CD14-positive monocyte (primary cell): ENCODE data around the gene GLA. TPM values are rescaled to one million over a fixed set of nuclear protein-coding genes. Genes with fewer than 3 reads are reported as not detected.

Experiments used
- DNase-seq, 3 donors: peaks; one replicate each; pipeline ENCODE4 v3.0.0-alpha.2; 2011 to 2022
- H2AFZ ChIP-seq: 2 replicates; pipeline ENCODE4 v1.6.0; 2012; ENCODE audit warnings: mild to moderate bottlenecking, low read depth, low read length, inconsistent platforms; ENCODE audit not compliant: insufficient read depth, poor library complexity, severe bottlenecking
- H3K27ac ChIP-seq, 2 donors: 1 replicate in 1 of 2; 2 replicates in 1 of 2; pipeline ENCODE4 v1.5.1; 2012 to 2013; ENCODE audit warnings: low read length in 2 of 2, control low read depth in 1 of 2, inconsistent platforms in 1 of 2, low read depth in 1 of 2, mild to moderate bottlenecking in 1 of 2
- H3K27me3 ChIP-seq, 2 donors: one replicate each; pipeline versions ENCODE4 v1.6.0 to v1.6.1; 2011 to 2013; ENCODE audit warnings: low read length in 2 of 2; ENCODE audit not compliant: control insufficient read depth in 2 of 2, insufficient read depth in 2 of 2
- H3K36me3 ChIP-seq, 2 donors: replicated peaks in 1 of 2; 1 replicate in 1 of 2; 2 replicates in 1 of 2; pipeline versions ENCODE4 v1.5.1 to v1.6.1; 2012 to 2013; ENCODE audit warnings: low read length in 2 of 2, control low read depth in 1 of 2, inconsistent platforms in 1 of 2, mild to moderate bottlenecking in 1 of 2; ENCODE audit not compliant: insufficient read depth in 2 of 2, control insufficient read depth in 1 of 2
- H3K4me1 ChIP-seq, 2 donors: 1 replicate in 1 of 2; 2 replicates in 1 of 2; pipeline versions ENCODE4 v1.5.1 to v1.6.1; 2012 to 2013; ENCODE audit warnings: low read length in 2 of 2, control low read depth in 1 of 2, inconsistent platforms in 1 of 2, mild to moderate bottlenecking in 1 of 2, moderate library complexity in 1 of 2; ENCODE audit not compliant: insufficient read depth in 2 of 2, control insufficient read depth in 1 of 2
- H3K4me2 ChIP-seq: replicated peaks from 2 replicates; pipeline ENCODE3; 2012; ENCODE audit warnings: low read length, moderate library complexity, mild to moderate bottlenecking; ENCODE audit not compliant: poor library complexity, severe bottlenecking; ENCODE audit errors: extremely low read depth
- H3K4me3 ChIP-seq, 3 experiments: fragments of 200-600 bp in 1 of 3; sonication (generic) in 1 of 3; replicated peaks in 1 of 3; 1 replicate in 2 of 3; 2 replicates in 1 of 3; pipeline ENCODE4 v1.5.1; 2011 to 2013; ENCODE audit warnings: low read length in 3 of 3, mild to moderate bottlenecking in 3 of 3, control low read depth in 2 of 3, low read depth in 2 of 3, inconsistent platforms in 1 of 3, moderate library complexity in 1 of 3
- H3K79me2 ChIP-seq: 2 replicates; pipeline ENCODE4 v1.6.0; 2012; ENCODE audit warnings: mild to moderate bottlenecking, control low read depth, inconsistent platforms, low read length, moderate library complexity; ENCODE audit not compliant: insufficient read depth
- H3K9ac ChIP-seq: 2 replicates; pipeline ENCODE4 v1.6.0; 2017; ENCODE audit warnings: low read length, mild to moderate bottlenecking; ENCODE audit not compliant: insufficient read depth, poor library complexity, severe bottlenecking
- H3K9me3 ChIP-seq, 2 donors: replicated peaks in 1 of 2; 1 replicate in 1 of 2; 2 replicates in 1 of 2; pipeline versions ENCODE4 v1.5.1 to v1.6.1; 2012 to 2013; ENCODE audit warnings: low read length in 2 of 2, control low read depth in 1 of 2; ENCODE audit not compliant: control insufficient read depth in 1 of 2, insufficient read depth in 1 of 2
- H4K20me1 ChIP-seq: 2 replicates; pipeline ENCODE4 v1.6.0; 2012; ENCODE audit warnings: mild to moderate bottlenecking, low read length, control low read depth, moderate library complexity; ENCODE audit not compliant: insufficient read depth
- H3K27ac Mint-ChIP-seq, 7 donors: one replicate each; pipeline ENCODE4 v1.8.0; 2020; ENCODE audit warnings: mild to moderate bottlenecking in 7 of 7, mixed read lengths in 7 of 7, moderate library complexity in 6 of 7, inconsistent platforms in 2 of 7
- H3K27me3 Mint-ChIP-seq, 3 donors: one replicate each; pipeline ENCODE4 v1.8.0; 2021 to 2022; ENCODE audit warnings: low read depth in 3 of 3, mild to moderate bottlenecking in 3 of 3, mixed read lengths in 3 of 3, moderate library complexity in 3 of 3, inconsistent platforms in 1 of 3
- H3K36me3 Mint-ChIP-seq, 2 donors: one replicate each; pipeline ENCODE4 v1.8.0; 2020; ENCODE audit warnings: mixed read lengths in 2 of 2, inconsistent platforms in 1 of 2, mild to moderate bottlenecking in 1 of 2
- H3K4me1 Mint-ChIP-seq: one replicate; pipeline ENCODE4 v1.8.0; 2020; ENCODE audit warnings: mild to moderate bottlenecking, mixed read lengths
- H3K4me3 Mint-ChIP-seq, 2 donors: one replicate each; pipeline ENCODE4 v1.8.0; 2020; ENCODE audit warnings: mild to moderate bottlenecking in 2 of 2, mixed read lengths in 2 of 2, moderate library complexity in 1 of 2
- H3K9me3 Mint-ChIP-seq, 7 donors: one replicate each; pipeline ENCODE4 v1.8.0; 2020 to 2022; ENCODE audit warnings: mixed read lengths in 7 of 7, mild to moderate bottlenecking in 6 of 7, moderate library complexity in 6 of 7, inconsistent platforms in 2 of 7
- WGBS: methylation state at CpG from one replicate; pipeline ENCODE4 v1.1.5; 2013; ENCODE audit warnings: missing lambda C conversion rate; ENCODE audit not compliant: insufficient coverage; 5-methylcytosine and 5-hydroxymethylcytosine counted together
- intact Hi-C, 2 donors: fragments of 100-400 bp; cut with micrococcal nuclease; formaldehyde crosslinking; loops; one replicate each; pipeline versions ENCODE4 v1.15.0 to v1.15.1; 2023
- polyA plus RNA-seq, 3 donors: library from polyadenylated mRNA; depleted of rRNA in 1 of 3; unstranded in 2 of 3; stranded (reverse) in 1 of 3; fragments of 300-500 nt in 2 of 3; fragments of >200 nt in 1 of 3; fragmentation: Illumina TruSeq in 2 of 3; gene quantifications; 1 replicate in 2 of 3; 2 replicates in 1 of 3; pipeline ENCODE4 v1.2.3, GENCODE V29; 2012 to 2021
- TF ChIP-seq, protein P1 (sequence below): fragments of 200-600 bp; IDR thresholded peaks from one replicate; pipeline ENCODE4 v1.8.0; 2022; ENCODE audit warnings: antibody characterized with exemption, mild to moderate bottlenecking

The GLA gene
- polyA plus RNA-seq, 3 donors = 64.0 to 101 (median 80.0) TPM

- H3K79me2 ChIP-seq = peaks cover 20% of the 10 kb centered on the region
- Mint-ChIP-seq H3K27ac (no peak overlapping the region), H3K27me3 (peaks cover 0 to 4% (median 0%) of the 10 kb centered on the region in 3 donors), H3K9me3 (peaks cover 0 to 3% (median 0%) of the 10 kb centered on the region in 7 donors), H3K4me1 (peaks cover 18% of the 10 kb centered on the region), H3K4me3 (no peak overlapping the region), H3K36me3 (peaks cover 23 to 51% of the 10 kb centered on the region in 2 donors)
- H3K4me2 ChIP-seq = no peak overlapping the region
- intact Hi-C loops = no loop called here
- H3K27ac ChIP-seq = no peak overlapping the region
- peaks cover 23 to 34% of the 10 kb centered on the region in 2 donors for H3K4me1 ChIP-seq
- TF ChIP-seq, protein P1, sequence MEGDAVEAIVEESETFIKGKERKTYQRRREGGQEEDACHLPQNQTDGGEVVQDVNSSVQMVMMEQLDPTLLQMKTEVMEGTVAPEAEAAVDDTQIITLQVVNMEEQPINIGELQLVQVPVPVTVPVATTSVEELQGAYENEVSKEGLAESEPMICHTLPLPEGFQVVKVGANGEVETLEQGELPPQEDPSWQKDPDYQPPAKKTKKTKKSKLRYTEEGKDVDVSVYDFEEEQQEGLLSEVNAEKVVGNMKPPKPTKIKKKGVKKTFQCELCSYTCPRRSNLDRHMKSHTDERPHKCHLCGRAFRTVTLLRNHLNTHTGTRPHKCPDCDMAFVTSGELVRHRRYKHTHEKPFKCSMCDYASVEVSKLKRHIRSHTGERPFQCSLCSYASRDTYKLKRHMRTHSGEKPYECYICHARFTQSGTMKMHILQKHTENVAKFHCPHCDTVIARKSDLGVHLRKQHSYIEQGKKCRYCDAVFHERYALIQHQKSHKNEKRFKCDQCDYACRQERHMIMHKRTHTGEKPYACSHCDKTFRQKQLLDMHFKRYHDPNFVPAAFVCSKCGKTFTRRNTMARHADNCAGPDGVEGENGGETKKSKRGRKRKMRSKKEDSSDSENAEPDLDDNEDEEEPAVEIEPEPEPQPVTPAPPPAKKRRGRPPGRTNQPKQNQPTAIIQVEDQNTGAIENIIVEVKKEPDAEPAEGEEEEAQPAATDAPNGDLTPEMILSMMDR = no peak
- H3K9me3 ChIP-seq = no peaks in the 10 kb centered on the region
- no peak overlapping the region for H3K9ac ChIP-seq
- H4K20me1 ChIP-seq = peaks cover 3% of the 10 kb centered on the region
- DNase-seq = no peak
- no peak overlapping the region for H3K4me3 ChIP-seq
- no peaks in the 10 kb centered on the region for H3K27me3 ChIP-seq
- no CpG with 5 or more reads among the region's 4 CpGs for WGBS
- peaks cover 17 to 50% of the 10 kb centered on the region in 2 donors for H3K36me3 ChIP-seq
- H2AFZ ChIP-seq = no peak overlapping the region
Measured at GRCh38 chrX:101398694-101399093, 9.0 kb downstream of the GLA start.

GRCh38 chrX:101397779-101398178 lies 9.9 kb downstream of the GLA start:
- peaks cover 23% of the 10 kb centered on the region for H3K4me1 Mint-ChIP-seq
- H3K36me3 Mint-ChIP-seq = peaks cover 29 to 58% of the 10 kb centered on the region in 2 donors
- peaks cover 26% of the 10 kb centered on the region for H3K79me2 ChIP-seq
- no peak overlapping the region for H3K4me3 ChIP-seq
- peaks cover 3% of the 10 kb centered on the region for H4K20me1 ChIP-seq
- no peaks in the 10 kb centered on the region for H3K27me3 ChIP-seq
- DNase-seq = no peak
- H3K4me2 ChIP-seq = no peak overlapping the region
- no peak overlapping the region for H3K27ac ChIP-seq
- no CpG with 5 or more reads among the region's 4 CpGs for WGBS
- H2AFZ ChIP-seq = no peak overlapping the region
- H3K9ac ChIP-seq = no peak overlapping the region
- no peaks in the 10 kb centered on the region for H3K9me3 ChIP-seq
- no peak overlapping the region for H3K4me3 Mint-ChIP-seq
- peaks cover 0 to 3% (median 0%) of the 10 kb centered on the region in 7 donors for H3K9me3 Mint-ChIP-seq
- TF ChIP-seq, protein P1 = no peak
- H3K27me3 Mint-ChIP-seq = peaks cover 0 to 4% (median 0%) of the 10 kb centered on the region in 3 donors
- no peak overlapping the region for H3K27ac Mint-ChIP-seq
- intact Hi-C loops = no loop called here
- peaks cover 17 to 55% of the 10 kb centered on the region in 2 donors for H3K36me3 ChIP-seq
- peaks cover 20 to 33% of the 10 kb centered on the region in 2 donors for H3K4me1 ChIP-seq
